ENCODE results near the gene HPSE2.

Gene HPSE2

GRCh38 chr10:98855403-98856189 lies 380.1 kb downstream of the HPSE2 start:
- in situ Hi-C loops (cut with HindIII; ENCODE audit: low sequenced_read_pairs): no loop called here

DNA sequence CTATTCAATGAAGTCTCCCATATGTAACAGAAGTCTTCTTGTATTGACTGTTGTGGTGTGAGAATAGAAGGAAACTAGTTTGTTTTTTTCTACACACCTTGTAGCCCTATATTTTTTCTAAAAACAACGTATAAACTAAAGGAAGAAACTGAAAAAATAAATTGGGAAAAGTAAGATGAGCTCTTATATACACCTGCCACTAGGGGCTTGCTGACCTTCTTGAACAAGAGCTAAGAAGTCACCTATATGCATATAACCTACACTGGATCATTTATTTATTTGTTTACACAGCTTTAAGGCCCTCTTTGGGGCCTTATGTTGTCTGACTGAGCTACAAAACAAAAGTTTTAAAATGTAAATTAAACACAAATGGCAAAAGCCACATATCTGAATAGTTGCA lies 383.0 kb downstream of the HPSE2 start:
- in situ Hi-C loops (cut with HindIII; ENCODE audit: low sequenced_read_pairs): no loop called here

DNA sequence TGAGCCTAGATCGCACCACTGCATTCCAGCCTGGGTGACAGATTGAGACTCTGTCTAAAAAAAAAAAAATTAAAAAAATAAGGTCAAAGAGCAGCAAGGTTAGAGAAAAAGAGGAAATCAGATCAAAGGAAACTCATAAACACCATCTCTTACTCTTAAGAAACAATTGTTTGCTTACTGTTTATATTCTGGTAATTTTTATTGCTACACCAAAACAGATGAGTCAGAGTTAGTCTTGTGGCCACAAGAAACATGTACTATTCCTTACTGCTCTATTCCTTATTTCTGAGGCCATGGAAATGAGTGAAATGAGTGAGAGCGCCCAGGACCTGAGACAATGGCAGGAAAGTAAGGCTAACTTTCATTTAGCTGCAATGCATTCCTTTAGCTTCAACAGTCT lies 387.3 kb downstream of the HPSE2 start:
- in situ Hi-C loops (cut with HindIII; ENCODE audit: low sequenced_read_pairs): no loop called here

DNA sequence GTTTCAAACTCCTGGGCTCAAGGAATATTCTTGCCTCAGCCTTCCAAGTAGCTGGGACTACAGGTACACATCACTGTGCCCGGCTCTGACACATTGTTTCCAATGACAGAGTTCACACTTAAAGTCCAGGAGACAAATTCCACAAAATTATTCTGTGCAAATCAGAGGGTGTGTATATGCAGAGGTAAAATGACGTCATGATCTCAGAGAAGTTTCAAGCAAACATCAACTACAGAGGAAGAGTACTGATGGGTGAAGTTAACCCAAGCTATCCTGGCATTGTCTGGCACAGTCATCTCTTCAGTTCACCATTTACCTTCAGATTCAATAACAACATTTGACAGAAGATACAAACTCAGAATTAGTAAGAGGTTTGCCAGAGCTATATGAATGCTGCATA lies 388.9 kb downstream of the HPSE2 start:
- in situ Hi-C loops (cut with HindIII; ENCODE audit: low sequenced_read_pairs): no loop called here

GRCh38 chr10:98833542-98833941 lies 402.1 kb downstream of the HPSE2 start:
- in situ Hi-C loops (cut with HindIII; ENCODE audit: low sequenced_read_pairs): no loop called here

DNA sequence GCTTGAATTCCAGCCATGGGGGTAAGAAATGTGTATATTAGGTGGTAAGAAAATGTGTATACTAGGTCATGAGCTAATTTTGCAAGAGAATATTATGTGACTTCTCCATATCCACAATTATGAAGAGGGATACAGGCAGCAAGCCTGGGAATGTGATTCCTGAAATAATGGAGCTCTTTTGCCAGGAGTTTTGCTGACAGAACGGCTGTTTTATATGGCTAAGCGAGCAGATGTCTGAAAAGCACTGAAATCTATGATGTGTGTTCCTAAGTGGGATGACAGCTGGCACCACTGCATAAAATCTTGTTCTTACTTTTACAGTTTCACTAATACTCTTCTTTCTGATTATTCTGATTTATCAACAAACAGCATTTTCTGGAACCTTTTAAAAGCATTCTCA lies 402.9 kb downstream of the HPSE2 start:
- in situ Hi-C loops (cut with HindIII; ENCODE audit: low sequenced_read_pairs): no loop called here

- in situ Hi-C loops (cut with HindIII; ENCODE audit: low sequenced_read_pairs): no loop called here
These were observed 403.5 kb downstream of the HPSE2 start for GRCh38 chr10:98832196-98832595.

DNA sequence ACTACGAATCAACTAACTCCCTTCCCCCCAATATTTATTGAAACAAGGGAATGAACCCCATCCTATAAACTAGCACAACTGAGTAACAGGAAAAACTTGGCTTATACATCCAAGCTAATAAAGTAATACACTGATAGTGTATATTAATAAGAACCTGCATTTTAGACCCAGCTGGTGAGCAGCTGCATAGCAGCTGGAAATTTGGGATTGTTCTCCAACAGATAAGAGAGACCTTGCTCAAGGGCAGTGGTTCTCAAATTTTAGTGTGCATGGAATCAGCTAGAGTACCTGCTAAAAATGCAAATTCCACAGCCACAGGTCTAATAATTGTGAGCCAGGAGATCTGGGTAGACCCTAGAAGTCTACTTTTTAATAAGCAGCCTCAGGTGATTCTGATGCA lies 404.3 kb downstream of the HPSE2 start:
- in situ Hi-C loops (cut with HindIII; ENCODE audit: low sequenced_read_pairs): no loop called here

DNA sequence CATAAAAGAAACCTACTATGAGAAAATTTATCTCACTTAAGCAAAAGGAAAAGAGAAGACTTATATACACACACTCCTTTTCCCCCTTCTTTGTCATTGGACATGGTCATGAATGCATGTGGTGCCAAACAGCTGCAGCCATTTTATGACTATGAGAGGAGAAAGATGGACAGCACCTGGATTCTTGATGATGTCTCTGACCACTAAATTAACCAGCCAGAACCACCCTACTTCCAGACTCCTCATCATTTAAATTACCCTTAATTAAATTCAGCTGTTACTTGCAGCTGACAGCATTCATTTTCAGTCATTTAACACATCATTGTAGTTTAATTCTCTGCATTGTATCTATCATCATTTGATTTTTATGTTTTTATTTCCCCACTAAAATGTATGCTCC lies 409.9 kb downstream of the HPSE2 start:
- in situ Hi-C loops (cut with HindIII; ENCODE audit: low sequenced_read_pairs): no loop called here

- in situ Hi-C loops (cut with HindIII; ENCODE audit: low sequenced_read_pairs): no loop called here
These were observed 418.3 kb downstream of the HPSE2 start for GRCh38 chr10:98817396-98817795.

DNA sequence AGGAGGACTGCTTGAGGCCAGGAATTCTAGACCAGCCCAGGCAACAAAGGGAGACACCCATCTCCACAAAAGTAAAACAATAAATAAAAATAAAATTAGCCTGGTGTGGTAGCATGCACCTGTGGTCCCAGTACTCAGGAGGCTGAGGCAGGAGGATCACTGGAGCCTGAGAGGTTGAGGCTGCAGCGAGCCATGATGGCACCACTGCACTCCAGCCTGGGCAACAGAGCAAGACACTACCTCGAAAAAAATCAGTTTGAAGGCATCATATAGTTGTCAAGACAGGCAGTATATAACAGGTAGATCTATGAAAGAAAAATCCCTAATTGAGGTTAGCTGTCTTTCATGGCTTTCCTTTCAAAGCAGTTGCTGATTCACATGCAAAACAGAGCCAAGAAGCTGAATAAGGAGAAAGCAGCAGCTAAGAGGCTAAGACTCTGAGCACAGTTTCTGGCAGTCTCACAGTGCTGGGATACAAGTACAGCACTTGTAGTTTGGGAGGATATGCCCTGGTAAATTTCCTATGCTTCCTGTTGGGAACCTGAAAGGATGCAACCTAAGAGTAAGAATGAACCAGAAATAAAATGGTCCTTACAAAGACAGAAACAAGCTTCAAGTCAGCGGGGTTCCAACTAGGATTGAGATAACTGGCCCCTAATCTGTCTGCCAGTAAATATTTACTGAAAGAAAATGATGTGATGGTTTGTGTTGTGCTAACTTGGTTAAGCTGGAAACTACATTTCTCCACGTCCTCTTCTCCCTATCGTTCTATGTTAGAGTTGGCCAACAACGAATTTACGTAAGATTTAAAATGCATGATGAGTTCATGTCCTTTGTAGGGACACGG lies 420.4 kb downstream of the HPSE2 start:
- in situ Hi-C loops (cut with HindIII; ENCODE audit: low sequenced_read_pairs): no loop called here

DNA sequence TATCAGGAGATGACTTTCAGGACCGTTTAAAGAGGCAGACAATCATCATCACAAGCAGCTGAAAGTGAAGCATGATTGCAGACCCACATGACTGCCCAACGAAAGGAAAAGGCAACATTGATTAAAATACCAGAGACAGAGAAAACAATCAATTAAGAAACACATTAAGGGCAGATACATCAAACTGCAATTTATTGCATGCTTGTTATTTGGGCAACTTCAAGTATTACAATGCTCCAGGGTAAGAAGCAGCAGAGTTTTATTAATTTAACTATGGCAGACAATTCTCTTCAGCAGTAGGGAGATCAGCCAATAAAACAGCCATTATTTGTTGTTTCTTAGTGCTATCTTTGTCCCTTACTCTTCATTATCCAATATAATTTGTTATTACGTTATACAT lies 421.2 kb downstream of the HPSE2 start:
- in situ Hi-C loops (cut with HindIII; ENCODE audit: low sequenced_read_pairs): no loop called here

GRCh38 chr10:98808282-98808892 lies 427.3 kb downstream of the HPSE2 start:
- in situ Hi-C loops (cut with HindIII; ENCODE audit: low sequenced_read_pairs): no loop called here

DNA sequence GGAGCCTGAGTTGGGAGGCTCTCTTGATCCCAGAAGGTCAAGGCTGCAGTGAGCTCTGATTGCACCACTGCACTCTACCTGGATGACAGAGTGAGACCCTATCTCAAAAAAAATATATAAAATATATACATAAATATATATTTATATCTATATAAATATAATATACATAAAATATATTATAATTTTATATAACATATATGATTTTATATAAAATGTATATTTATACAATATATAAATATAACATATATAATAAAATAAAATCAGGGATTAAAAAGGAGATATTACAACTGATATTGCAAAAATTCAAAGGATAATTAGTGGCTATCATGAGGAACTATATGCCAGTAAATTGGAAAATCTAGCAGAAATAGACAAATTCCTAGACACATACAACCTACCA lies 435.4 kb downstream of the HPSE2 start:
- in situ Hi-C loops (cut with HindIII; ENCODE audit: low sequenced_read_pairs): no loop called here

DNA sequence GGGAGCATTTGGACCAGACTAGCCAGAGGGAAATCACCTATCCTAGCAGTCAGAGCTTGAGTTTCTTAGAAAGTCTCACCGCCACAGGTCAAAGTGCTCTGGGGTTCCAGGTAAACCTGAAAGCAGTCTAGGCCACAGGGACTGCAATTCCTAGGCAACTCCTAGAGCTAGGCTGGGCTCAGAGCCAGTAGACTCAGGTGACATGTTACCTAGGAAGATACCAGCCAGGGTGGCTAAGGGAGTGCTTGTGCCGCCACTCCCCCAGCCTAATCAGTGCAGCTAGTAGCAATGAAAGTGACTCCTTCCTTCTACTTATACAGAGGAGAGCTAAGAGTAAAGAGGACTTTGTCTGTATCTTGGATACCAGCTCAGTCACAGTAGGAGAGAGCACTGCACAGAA lies 440.2 kb downstream of the HPSE2 start:
- in situ Hi-C loops (cut with HindIII; ENCODE audit: low sequenced_read_pairs): no loop called here

DNA sequence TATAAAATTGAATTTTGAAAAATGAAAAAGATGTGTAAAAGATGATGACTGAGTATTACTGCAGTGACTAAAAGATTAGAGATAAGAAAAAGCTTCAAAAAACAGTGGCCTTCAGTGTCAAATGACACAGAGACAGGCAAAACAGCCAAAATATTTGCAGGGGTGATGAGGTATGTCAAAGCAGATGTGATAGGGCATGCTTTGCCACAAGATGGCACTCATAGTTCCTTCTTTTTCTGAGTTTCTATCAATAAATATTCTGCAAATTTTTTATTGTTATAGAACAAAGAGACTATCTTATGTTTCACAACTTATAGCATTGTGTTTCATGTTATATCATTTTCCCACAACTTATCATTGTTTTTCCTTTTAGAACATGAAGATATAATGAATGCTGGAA lies 444.8 kb downstream of the HPSE2 start:
- in situ Hi-C loops (cut with HindIII; ENCODE audit: low sequenced_read_pairs): no loop called here

- in situ Hi-C loops (cut with HindIII; ENCODE audit: low sequenced_read_pairs): no loop called here
These were observed 457.3 kb downstream of the HPSE2 start for GRCh38 chr10:98778277-98778759.

GRCh38 chr10:98758463-98758862 lies 477.2 kb downstream of the HPSE2 start:
- in situ Hi-C loops (cut with HindIII; ENCODE audit: low sequenced_read_pairs): no loop called here

DNA sequence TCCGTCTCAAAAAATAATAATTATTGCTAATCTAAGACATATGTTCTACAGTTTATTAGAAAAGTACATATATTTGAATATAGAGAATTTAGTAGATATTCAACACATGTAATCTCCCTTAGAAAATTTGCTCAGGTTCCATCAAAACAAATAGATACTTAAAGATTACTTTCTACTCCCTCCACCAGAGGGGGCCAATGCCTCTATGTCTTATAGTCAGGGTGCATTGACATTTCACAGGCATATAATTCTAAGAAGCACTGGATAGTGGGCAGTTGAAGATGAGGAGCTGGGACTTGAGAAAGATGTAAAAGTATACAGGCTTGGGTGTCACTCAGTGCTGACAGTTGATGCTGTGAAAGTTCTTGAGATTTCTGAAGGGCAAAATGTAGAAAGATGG lies 487.4 kb downstream of the HPSE2 start:
- in situ Hi-C loops (cut with HindIII; ENCODE audit: low sequenced_read_pairs): no loop called here

- in situ Hi-C loops (cut with HindIII; ENCODE audit: low sequenced_read_pairs): no loop called here
These were observed 490.0 kb downstream of the HPSE2 start for GRCh38 chr10:98745645-98746044.

- in situ Hi-C loops (cut with HindIII; ENCODE audit: low sequenced_read_pairs): no loop called here
These were observed 515.1 kb downstream of the HPSE2 start for GRCh38 chr10:98720551-98720950.

DNA sequence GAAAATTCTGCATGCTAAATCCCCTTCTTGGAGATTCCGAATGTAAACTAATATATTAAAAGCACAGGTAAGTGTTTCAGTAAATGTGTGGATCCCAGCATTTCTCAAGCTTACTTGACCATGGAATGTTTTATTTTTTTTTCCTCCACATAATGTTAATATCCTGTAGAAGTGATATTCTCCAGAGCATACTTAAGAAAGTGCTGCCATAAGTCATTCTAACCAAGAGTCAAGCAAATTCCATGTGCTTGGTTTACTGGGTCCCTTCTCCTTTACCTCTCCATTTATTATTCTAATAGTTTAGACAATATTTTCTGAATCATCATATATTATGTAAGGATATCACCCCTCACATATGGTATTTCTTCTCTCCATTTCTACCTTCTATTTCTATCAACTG lies 522.1 kb downstream of the HPSE2 start:
- in situ Hi-C loops (cut with HindIII; ENCODE audit: low sequenced_read_pairs): no loop called here

Measured in endothelial cell of hepatic sinusoid (primary cell).